Raji (cell line): ENCODE measurements around the gene CSF2.

Experiments used
- POLR2A ChIP-seq: IDR thresholded peaks from 2 replicates; pipeline ENCODE4 v1.6.1; 2011; ENCODE audit warnings: low read depth, low read length, control low read depth; ENCODE audit not compliant: insufficient read depth

CSF2 gene

GRCh38 chr5:132103332-132103951, 29.9 kb downstream of the CSF2 start:
- no peak for TF ChIP-seq POLR2A

DNA sequence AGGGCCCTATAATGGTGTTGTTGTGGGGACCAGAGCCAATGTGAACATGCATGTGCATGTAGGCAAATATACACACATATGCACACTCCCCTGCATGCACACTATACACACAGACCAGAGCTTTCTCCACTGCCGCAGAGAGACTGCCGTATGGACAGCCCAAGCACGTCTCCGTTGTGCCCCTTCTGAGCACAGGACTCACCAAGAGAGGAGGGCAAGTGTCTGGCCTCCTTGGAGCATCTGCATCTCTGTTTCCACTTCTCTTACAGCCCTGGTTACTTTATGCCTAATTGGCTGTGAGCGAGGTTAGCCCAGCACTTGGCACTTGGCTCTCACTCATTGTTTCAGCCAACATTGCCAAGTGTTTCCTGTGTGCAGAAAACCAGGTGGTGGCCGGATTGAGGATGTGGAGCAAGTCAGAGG, 30.4 kb downstream of the CSF2 start:
- no peak for TF ChIP-seq POLR2A

DNA sequence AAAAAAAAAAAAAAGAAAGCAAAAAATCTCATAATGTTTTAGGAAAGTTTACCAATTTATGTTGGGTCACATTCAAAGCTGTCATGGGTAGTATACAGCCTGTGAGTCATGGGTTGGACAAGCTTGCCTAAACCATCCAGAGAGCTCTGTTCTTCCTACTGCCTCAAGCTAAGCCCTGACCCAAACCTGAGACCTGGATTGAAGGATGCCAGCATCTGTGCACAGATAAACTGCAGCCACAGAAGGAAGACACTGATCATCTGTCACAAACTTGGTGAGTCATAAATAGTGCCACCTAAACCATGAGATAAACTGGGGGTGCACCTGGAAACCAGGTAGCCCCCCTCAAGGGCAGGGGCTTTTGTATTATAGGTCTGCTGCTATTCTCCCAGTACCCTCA, 31.0 kb downstream of the CSF2 start:
- no peak for TF ChIP-seq POLR2A

DNA sequence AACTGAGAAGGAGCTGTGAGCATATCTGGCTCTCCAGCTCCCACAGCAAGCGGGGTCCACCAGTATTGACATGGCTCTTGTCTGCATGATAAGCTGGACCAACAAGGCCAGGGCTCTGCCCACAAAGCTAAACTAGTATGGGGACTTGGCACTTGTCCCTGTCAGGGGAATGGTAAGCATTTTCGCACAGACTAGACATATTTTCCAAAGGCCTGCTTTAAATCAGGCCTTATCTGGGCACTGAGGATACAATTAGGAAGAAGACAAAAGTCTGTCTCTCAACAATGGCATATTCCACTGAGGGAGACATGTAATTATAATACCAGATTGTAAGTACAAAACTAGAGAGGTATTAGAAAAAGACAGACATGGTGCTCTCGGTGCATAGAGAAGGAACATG, 32.1 kb downstream of the CSF2 start:
- TF ChIP-seq POLR2A: no peak

DNA sequence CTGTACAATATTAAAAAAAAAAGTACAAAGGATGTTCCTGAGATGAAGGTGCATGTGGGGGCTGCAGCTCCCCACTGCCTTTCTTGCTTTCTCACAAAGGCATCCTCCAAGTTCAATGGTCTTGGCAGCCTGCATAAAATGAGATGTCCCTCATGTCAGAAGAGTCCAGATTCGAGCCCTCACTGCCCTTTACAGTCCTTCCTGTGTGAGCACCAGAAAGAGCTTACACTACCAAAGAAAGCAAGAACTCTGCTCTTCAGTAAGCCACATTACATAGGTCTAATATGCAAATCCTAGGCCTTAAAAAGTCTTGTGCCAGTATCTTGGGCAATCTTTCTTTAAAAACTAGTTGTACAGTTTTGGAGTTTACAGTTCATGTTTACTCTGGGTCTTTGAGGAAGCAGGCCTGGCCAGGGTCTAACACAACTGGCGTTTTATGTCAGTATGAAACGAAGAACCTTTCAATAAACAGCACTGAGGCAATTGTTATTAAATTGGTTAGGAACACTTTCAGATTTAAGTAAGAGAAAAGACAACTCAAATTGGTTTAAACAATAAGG, 36.0 kb downstream of the CSF2 start:
- TF ChIP-seq POLR2A: no peak

- TF ChIP-seq POLR2A: no peak
Measured at GRCh38 chr5:132110195-132110594, 36.6 kb downstream of the CSF2 start.

GRCh38 chr5:132110930-132111329, 37.3 kb downstream of the CSF2 start:
- no peak for TF ChIP-seq POLR2A

- TF ChIP-seq POLR2A: no peak
Measured at GRCh38 chr5:132112111-132112510, 38.5 kb downstream of the CSF2 start.

GRCh38 chr5:132114150-132115121, 40.8 kb downstream of the CSF2 start:
- TF ChIP-seq POLR2A: no peak

DNA sequence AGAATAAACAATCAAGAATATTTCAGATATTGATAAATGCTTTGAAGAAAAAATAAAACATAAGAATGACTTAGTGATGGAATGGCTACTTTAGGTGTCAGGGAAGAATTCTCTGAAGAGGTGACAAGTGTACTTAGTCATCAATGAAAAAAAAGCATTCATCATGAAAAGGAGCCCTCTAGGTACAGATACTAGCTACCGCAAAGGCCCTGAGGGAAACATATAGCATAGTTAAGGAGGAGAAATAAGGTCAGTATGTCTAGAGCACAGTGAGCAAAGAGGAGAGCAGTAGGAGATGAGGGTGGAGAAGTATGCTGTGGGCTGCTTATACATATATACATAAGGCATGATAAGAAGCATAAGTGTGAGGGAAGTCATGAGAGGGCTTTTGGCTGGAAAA, 41.8 kb downstream of the CSF2 start:
- no peak for TF ChIP-seq POLR2A

GRCh38 chr5:132116072-132116471, 42.5 kb downstream of the CSF2 start:
- TF ChIP-seq POLR2A: no peak
